Endothelial cell of umbilical vein (primary cell): ENCODE results near the gene SAMD4B. TPM values are rescaled to one million over a fixed set of nuclear protein-coding genes. Genes with fewer than 3 reads are reported as not detected.

Experiments used
- BruUV-seq: library from RNA; stranded (reverse); fragments of 400-500 nt; replicated peaks from 2 replicates; lab custom pipeline; 2021; lab: Mats Ljungman, UMichigan
- CTCF ChIA-PET: fragments of 300-600, 350-600 bp; sonication (Branson Sonifier 250); formaldehyde crosslinking; loops from one replicate; lab custom pipeline; 2021; ENCODE audit warnings: antibody characterized with exemption, inconsistent platforms; lab: Charles Lee
- POLR2A ChIA-PET: fragments of 300-600, 350-600 bp; sonication (Branson Sonifier 250); formaldehyde crosslinking; loops from one replicate; lab custom pipeline; 2021; ENCODE audit warnings: antibody characterized with exemption, inconsistent platforms; lab: Charles Lee
- DNase-seq: peaks from one replicate; pipeline ENCODE4 v3.0.0-alpha.2; 2011; ENCODE audit warnings: low read depth, low spot score
- FAIRE-seq: peaks from 2 replicates; lab custom pipeline; 2011; peaks lifted over from hg19 to GRCh38; lab: Jason Lieb, UNC
- H2AFZ ChIP-seq: 2 replicates; pipeline ENCODE4 v1.6.0; 2012; ENCODE audit warnings: low read depth, low read length, control low read depth, inconsistent platforms
- H3K27ac ChIP-seq: 2 replicates; pipeline ENCODE4 v1.5.1; 2011; ENCODE audit warnings: low read depth, mild to moderate bottlenecking, control low read depth, low read length, moderate library complexity; ENCODE audit not compliant: insufficient read depth
- H3K27me3 ChIP-seq, 2 experiments: 2 replicates each; pipeline versions ENCODE4 v1.6.0 to v1.6.1; 2011; ENCODE audit warnings: low read length in 2 of 2, mixed read lengths in 1 of 2; ENCODE audit not compliant: control insufficient read depth in 2 of 2, insufficient read depth in 2 of 2
- H3K36me3 ChIP-seq, 2 experiments: 2 replicates in 1 of 2; 3 replicates in 1 of 2; pipeline ENCODE4 v1.5.1; 2011; ENCODE audit warnings: low read length in 2 of 2, mild to moderate bottlenecking in 1 of 2, moderate library complexity in 1 of 2; ENCODE audit not compliant: control insufficient read depth in 2 of 2, insufficient read depth in 2 of 2; ENCODE audit errors: extremely low read depth in 1 of 2
- H3K4me1 ChIP-seq: 3 replicates; pipeline ENCODE4 v1.5.1; 2011; ENCODE audit warnings: mild to moderate bottlenecking, low read length; ENCODE audit not compliant: control insufficient read depth, insufficient read depth; ENCODE audit errors: extremely low read depth
- H3K4me2 ChIP-seq: 2 replicates; pipeline ENCODE4 v1.6.1; 2011; ENCODE audit warnings: low read length, control low read depth, mixed read lengths; ENCODE audit not compliant: insufficient read depth
- H3K4me3 ChIP-seq, 3 experiments: fragments of 200-600 bp in 1 of 3; sonication (generic), shearing (Covaris generic) in 1 of 3; replicated peaks in 1 of 3; 2 replicates each; pipeline ENCODE4 v1.5.1; 2011 to 2016; ENCODE audit warnings: control low read depth in 3 of 3, low read length in 3 of 3, mild to moderate bottlenecking in 2 of 3, inconsistent platforms in 1 of 3, low read depth in 1 of 3, moderate library complexity in 1 of 3; ENCODE audit not compliant: insufficient read depth in 1 of 3
- H3K79me2 ChIP-seq: 2 replicates; pipeline ENCODE4 v1.6.0; 2012; ENCODE audit warnings: low read length, inconsistent platforms; ENCODE audit not compliant: control insufficient read depth, insufficient read depth
- H3K9ac ChIP-seq: replicated peaks from 2 replicates; pipeline ENCODE3; 2011; ENCODE audit warnings: low read length, control low read depth; ENCODE audit not compliant: insufficient read depth; ENCODE audit errors: extremely low read depth
- H3K9me1 ChIP-seq: replicated peaks from 3 replicates; pipeline ENCODE4 v1.6.0; 2011; ENCODE audit warnings: mild to moderate bottlenecking, low read length; ENCODE audit not compliant: control insufficient read depth, insufficient read depth; ENCODE audit errors: extremely low read depth
- H3K9me3 ChIP-seq: replicated peaks from 2 replicates; pipeline ENCODE4 v1.5.1; 2012; ENCODE audit warnings: low read length, inconsistent platforms; ENCODE audit not compliant: control insufficient read depth, insufficient read depth
- H4K20me1 ChIP-seq: replicated peaks from 2 replicates; pipeline ENCODE3; 2011; ENCODE audit warnings: mild to moderate bottlenecking, low read length; ENCODE audit not compliant: control insufficient read depth, insufficient read depth; ENCODE audit errors: extremely low read depth
- EZH2 ChIP-seq: IDR thresholded peaks from 2 replicates; pipeline ENCODE4 v1.6.1; 2012; ENCODE audit warnings: borderline replicate concordance, low read depth, mild to moderate bottlenecking, moderate library complexity, low read length, inconsistent platforms; ENCODE audit not compliant: severe bottlenecking
- GATA2 ChIP-seq: IDR thresholded peaks from 2 replicates; pipeline ENCODE4 v1.7.0; 2011; ENCODE audit warnings: low read depth, mild to moderate bottlenecking, moderate library complexity, mixed read lengths, low read length; ENCODE audit not compliant: insufficient read length, insufficient read depth
- POLR2A ChIP-seq: IDR thresholded peaks from 2 replicates; pipeline ENCODE4 v1.6.1; 2012; ENCODE audit warnings: low read depth, mild to moderate bottlenecking, control low read depth, low read length
- dilution Hi-C: fragments of 300-500 bp; cut with MboI; formaldehyde crosslinking; loops from one replicate; pipeline ENCODE4 v1.15.0; 2019; ENCODE audit warnings: low sequenced_read_pairs; ENCODE audit not compliant: extremely low pct_ligation_motif_present
- intact Hi-C: fragments of 100-400 bp; cut with micrococcal nuclease; formaldehyde crosslinking; loops from one replicate; pipeline ENCODE4 v1.10.0; 2022
- polyA plus RNA-seq, 4 experiments: library from polyadenylated mRNA; depleted of rRNA in 3 of 4; stranded (reverse) in 3 of 4; unstranded in 1 of 4; fragments of >200 nt; gene quantifications; 2 replicates each; pipeline versions ENCODE4 v1.2.1 to v1.2.3, GENCODE V29; 2011 to 2012; ENCODE audit warnings: missing spikeins in 1 of 4
- total RNA-seq: library from RNA; stranded (reverse); gene quantifications from 2 replicates; pipeline ENCODE4 v1.2.3, GENCODE V29; 2021
- TF ChIP-seq, protein P1 (sequence below): IDR thresholded peaks from 2 replicates; pipeline ENCODE4 v1.6.1; 2011; ENCODE audit not compliant: insufficient read depth, insufficient read length

SAMD4B gene
- total and polyA plus RNA-seq, 2 donors (not counting 3 experiments of a cell fraction or from before 2014, with no cell fraction given): 82.1 to 84.2 TPM

DNA sequence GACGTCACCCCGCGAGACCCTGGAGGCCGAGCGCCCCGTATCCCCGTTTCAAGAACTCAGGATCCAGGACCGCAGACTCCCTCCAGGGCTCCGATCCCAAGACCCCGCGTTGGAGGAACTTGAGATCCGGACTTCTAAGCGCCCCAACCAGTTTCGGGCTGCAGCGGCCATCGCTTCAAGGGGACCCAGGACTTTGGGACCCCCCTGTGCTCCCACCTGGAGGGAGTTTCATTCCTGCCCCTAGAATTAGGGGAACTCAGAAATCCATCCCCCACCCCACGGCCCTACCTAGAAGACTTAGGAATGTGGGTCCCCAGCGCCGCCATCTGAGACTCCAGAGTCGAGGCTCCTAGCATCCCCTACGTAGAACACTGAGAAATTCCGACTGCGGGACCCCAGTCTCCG lies 70.6 kb downstream of the SAMD4B start:
- no peak for FAIRE-seq
- CTCF ChIA-PET: interaction anchor here (1.5 to 2.3 kb wide), 3 partner anchors 11 to 23 kb away, joined by 4 to 147 read pairs (median 13); partner anchors contain the start of gene RPS16
- H3K9me3 ChIP-seq: no peaks in the 10 kb centered on the region
- H3K9ac ChIP-seq: peak overlapping the region; percentile 97
- peaks cover 38% of the 10 kb centered on the region for H3K4me1 ChIP-seq
- H3K9me1 ChIP-seq: no peaks in the 10 kb centered on the region
- H3K36me3 ChIP-seq: peaks cover 0 to 10% of the 10 kb centered on the region in 2 experiments
- dilution Hi-C loops (no loop called here), intact Hi-C loops (loop anchor here (1.0 kb wide), 7 partner anchors 11 to 288 kb away; partner anchors contain the start of genes EID2B, PAK4 and SAMD4B)
- peaks cover 24% of the 10 kb centered on the region for H3K79me2 ChIP-seq
- POLR2A ChIA-PET: interaction anchor here (1.9 to 2.2 kb wide), 2 partner anchors 23 kb away, joined by 15 to 18 read pairs; partner anchors contain the start of gene RPS16
- TSS peak; percentile 27 for BruUV-seq
- no peak for DNase-seq
- H3K27ac ChIP-seq: peak overlapping the region; percentile 87
- H4K20me1 ChIP-seq: no peaks in the 10 kb centered on the region
- no peaks in the 10 kb centered on the region for H3K27me3 ChIP-seq
- H3K4me3 ChIP-seq: peak overlapping the region; percentile 66 to 94 (median 83)
- TF ChIP-seq POLR2A (peak; percentile 1), GATA2 (no peak)
- TF ChIP-seq, protein P1, sequence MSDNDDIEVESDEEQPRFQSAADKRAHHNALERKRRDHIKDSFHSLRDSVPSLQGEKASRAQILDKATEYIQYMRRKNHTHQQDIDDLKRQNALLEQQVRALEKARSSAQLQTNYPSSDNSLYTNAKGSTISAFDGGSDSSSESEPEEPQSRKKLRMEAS: no peak
- H3K4me2 ChIP-seq: peak overlapping the region; percentile 56
- H2AFZ ChIP-seq: peak overlapping the region; percentile 38

DNA sequence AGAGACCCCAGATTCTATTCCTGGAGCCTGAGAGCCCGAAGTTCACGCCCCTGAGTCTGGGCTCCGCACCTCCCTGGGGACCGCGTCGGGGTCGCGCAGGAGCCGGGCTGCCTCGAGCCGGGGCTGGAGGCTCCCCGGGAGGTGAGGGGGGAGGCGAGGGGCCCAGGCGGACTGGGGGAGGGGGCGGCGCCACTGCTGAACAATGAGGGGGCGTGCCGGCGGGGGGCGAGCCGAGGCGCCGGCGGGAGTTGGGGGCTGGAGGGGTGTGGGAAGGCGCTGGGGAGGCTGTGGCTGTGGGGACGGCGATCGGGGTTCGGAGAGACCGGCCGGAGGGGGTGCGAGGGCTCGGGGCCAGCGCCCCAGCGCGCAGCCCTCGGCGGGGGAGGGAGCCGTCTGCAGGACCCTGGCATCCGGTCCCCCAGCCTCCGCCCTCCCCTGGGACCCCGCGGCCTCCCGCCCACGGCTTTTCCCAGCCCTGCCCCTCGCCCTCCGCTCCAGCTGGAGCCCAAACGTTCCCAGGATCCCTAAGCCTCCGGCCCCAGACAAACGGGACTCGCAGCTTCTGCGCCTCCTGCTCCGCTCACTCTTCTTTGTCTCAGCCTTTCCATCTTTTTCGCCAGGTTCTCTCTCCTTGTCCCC lies 71.2 kb downstream of the SAMD4B start:
- peak overlapping the region; percentile 87 for H3K27ac ChIP-seq
- intact Hi-C loops: no loop called here
- peak; percentile 71 for DNase-seq

More for the DNA sequence above, 71.2 kb downstream of the SAMD4B start:
- H3K9me1 ChIP-seq: no peaks in the 10 kb centered on the region
- peak; percentile 78 for FAIRE-seq
- peak overlapping the region; percentile 74 to 94 (median 83) for H3K4me3 ChIP-seq
- dilution Hi-C loops: no loop called here
- peaks cover 0 to 11% of the 10 kb centered on the region in 2 experiments for H3K36me3 ChIP-seq
- peak overlapping the region; percentile 69 for H3K4me2 ChIP-seq
- no peaks in the 10 kb centered on the region for H4K20me1 ChIP-seq
- peak; percentile 62 for TF ChIP-seq POLR2A
- no peak for TF ChIP-seq EZH2
- H3K79me2 ChIP-seq: peaks cover 18% of the 10 kb centered on the region
- ChIA-PET CTCF (interaction anchor here (1.0 to 1.9 kb wide), 9 partner anchors 10 to 325 kb away, joined by 3 to 29 read pairs (median 4); partner anchors contain the start of genes RPS16 and SUPT5H), POLR2A (interaction anchor here (1.6 to 2.2 kb wide), 2 partner anchors 15 to 22 kb away, joined by 10 to 18 read pairs; partner anchors contain the start of gene RPS16)
- H2AFZ ChIP-seq: peak overlapping the region; percentile 40
- H3K9me3 ChIP-seq: no peaks in the 10 kb centered on the region
- BruUV-seq: no TSS peak
- peaks cover 33% of the 10 kb centered on the region for H3K4me1 ChIP-seq
- H3K9ac ChIP-seq: peak overlapping the region; percentile 97
- no peaks in the 10 kb centered on the region for H3K27me3 ChIP-seq
